Suprapubic skin (tissue), 4 donors: ENCODE data around the gene ABCC3. TPM values are rescaled to one million over a fixed set of nuclear protein-coding genes. Genes with fewer than 3 reads are reported as not detected.

Experiments used
- DNase-seq, 2 donors: peaks; one replicate each; pipeline ENCODE4 v3.0.0-alpha.2; 2019; ENCODE audit warnings: low spot score in 2 of 2
- H3K27ac ChIP-seq: fragments of 200-600 bp; sonication (generic); one replicate; pipeline ENCODE4 v1.5.1; 2019
- H3K27me3 ChIP-seq: fragments of 200-600 bp; sonication (generic); one replicate; pipeline ENCODE4 v1.5.1; 2019
- H3K36me3 ChIP-seq: fragments of 200-600 bp; sonication (generic); one replicate; pipeline ENCODE4 v1.5.1; 2019
- H3K4me1 ChIP-seq: fragments of 200-600 bp; sonication (generic); one replicate; pipeline ENCODE4 v1.5.1; 2019
- H3K4me3 ChIP-seq: fragments of 200-600 bp; sonication (generic); one replicate; pipeline ENCODE4 v1.5.1; 2019; ENCODE audit warnings: mild to moderate bottlenecking
- H3K9me3 ChIP-seq: fragments of 200-600 bp; sonication (generic); one replicate; pipeline ENCODE4 v1.5.1; 2019
- EP300 ChIP-seq: sonication (generic); formaldehyde crosslinking; IDR thresholded peaks from one replicate; pipeline ENCODE4 v1.6.1; 2017; ENCODE audit warnings: antibody characterized with exemption
- POLR2A ChIP-seq, 2 donors: fragments of 450-650 bp; IDR thresholded peaks; one replicate each; pipeline ENCODE4 v1.6.1; 2017; ENCODE audit warnings: antibody characterized with exemption in 2 of 2, mild to moderate bottlenecking in 2 of 2, moderate library complexity in 2 of 2
- POLR2AphosphoS5 ChIP-seq, 3 donors: sonication (generic); formaldehyde crosslinking; IDR thresholded peaks; one replicate each; pipeline ENCODE4 v1.6.1; 2017; ENCODE audit warnings: antibody characterized with exemption in 3 of 3
- WGBS: methylation state at CpG from one replicate; pipeline ENCODE4 v1.1.5; 2018; 5-methylcytosine and 5-hydroxymethylcytosine counted together
- total RNA-seq, 4 donors: library from RNA; depleted of rRNA; stranded (reverse); fragments of >200 nt; gene quantifications; one replicate each; pipeline ENCODE4 v1.1.0, GENCODE V29; 2016
- TF ChIP-seq, protein P1 (sequence below), 2 donors: fragments of 200-600 bp in 1 of 2; fragments of 450-650 bp in 1 of 2; sonication (generic) in 1 of 2; IDR thresholded peaks; one replicate each; pipeline ENCODE4 v1.5.1; 2016 to 2019; ENCODE audit warnings: antibody characterized with exemption in 2 of 2, mild to moderate bottlenecking in 1 of 2, moderate library complexity in 1 of 2

The ABCC3 gene
- total RNA-seq, 4 donors from 2014 or later: 31.7 to 113 (median 36.2) TPM

DNA sequence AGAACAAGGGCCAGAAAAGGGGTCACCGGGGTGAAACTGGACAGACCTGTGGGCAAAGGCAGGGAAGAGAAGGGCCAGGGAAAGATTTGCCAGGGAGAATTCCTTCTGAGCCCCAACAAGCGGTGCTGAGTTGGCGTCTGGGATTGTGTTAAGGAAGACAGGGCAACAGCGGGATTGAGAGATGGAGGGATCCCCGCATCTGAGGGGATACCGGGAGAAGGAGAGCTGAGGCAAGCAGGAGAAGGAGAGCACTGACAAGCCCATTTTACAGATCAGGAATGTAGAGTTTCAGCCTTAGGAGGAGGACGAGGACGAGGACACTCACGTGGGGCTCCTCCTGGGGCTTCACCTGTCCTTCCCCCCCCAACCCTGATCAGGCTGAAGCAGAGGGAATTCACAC is 998 bp upstream of the ABCC3 start:
- TF ChIP-seq POLR2A (IDR thresholded peaks at IDR 0.05) (no peak), EP300 (no peak), POLR2AphosphoS5 (IDR thresholded peaks at IDR 0.05) (no peak)
- TF ChIP-seq, protein P1, sequence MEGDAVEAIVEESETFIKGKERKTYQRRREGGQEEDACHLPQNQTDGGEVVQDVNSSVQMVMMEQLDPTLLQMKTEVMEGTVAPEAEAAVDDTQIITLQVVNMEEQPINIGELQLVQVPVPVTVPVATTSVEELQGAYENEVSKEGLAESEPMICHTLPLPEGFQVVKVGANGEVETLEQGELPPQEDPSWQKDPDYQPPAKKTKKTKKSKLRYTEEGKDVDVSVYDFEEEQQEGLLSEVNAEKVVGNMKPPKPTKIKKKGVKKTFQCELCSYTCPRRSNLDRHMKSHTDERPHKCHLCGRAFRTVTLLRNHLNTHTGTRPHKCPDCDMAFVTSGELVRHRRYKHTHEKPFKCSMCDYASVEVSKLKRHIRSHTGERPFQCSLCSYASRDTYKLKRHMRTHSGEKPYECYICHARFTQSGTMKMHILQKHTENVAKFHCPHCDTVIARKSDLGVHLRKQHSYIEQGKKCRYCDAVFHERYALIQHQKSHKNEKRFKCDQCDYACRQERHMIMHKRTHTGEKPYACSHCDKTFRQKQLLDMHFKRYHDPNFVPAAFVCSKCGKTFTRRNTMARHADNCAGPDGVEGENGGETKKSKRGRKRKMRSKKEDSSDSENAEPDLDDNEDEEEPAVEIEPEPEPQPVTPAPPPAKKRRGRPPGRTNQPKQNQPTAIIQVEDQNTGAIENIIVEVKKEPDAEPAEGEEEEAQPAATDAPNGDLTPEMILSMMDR (IDR thresholded peaks at IDR 0.05): no peak
- Histone ChIP-seq H3K4me1 (peaks cover 25% of the 10 kb centered on the region), H3K4me3 (no peak overlapping the region), H3K9me3 (no peaks in the 10 kb centered on the region), H3K27ac (no peak overlapping the region), H3K36me3 (no peaks in the 10 kb centered on the region), H3K27me3 (peaks cover 4% of the 10 kb centered on the region)
- 91% methylated on average over 9 of the region's 9 CpGs for WGBS
- no peak for DNase-seq

DNA sequence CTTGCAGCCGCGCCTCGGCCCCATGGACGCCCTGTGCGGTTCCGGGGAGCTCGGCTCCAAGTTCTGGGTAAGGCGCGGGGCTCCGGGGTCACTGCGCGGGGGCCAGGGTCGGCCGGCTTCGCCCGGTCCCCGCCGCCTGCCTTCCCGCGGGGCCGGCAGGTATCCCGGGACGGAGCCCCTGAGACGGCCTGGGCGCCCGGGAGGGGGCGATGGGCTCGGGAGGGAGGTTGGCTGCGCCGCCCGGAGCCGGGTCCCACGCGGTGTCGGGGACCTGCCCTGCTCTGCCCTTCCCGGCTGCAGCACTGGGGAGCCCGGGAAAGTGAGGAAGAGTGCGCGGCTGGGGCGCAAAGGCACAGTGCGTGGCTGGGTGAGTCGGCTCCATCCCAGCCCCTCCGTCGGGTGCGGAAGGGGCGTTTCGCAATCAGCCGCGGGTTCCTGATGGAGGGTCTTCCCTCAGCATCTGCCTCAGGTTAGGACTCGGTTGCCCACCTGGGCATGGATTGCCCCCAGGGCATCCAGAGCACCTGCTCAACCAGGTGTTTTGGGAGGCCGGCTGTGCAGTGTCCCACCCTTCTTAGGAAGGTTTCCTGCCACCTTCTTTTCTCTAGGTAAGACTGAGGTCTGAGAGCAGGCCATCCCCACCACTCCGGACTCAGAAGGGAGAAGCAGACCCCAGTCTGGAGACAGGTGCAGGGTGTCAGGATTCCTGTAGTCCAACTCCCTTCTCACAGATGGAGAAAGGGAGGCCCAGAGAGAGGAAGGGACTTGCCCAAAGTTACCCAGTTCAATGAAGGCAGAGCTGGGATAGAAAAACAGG is 442 bp downstream of the ABCC3 start:
- Histone ChIP-seq H3K36me3 (no peaks in the 10 kb centered on the region), H3K4me1 (peaks cover 40% of the 10 kb centered on the region), H3K27me3 (no peaks in the 10 kb centered on the region), H3K4me3 (peak overlapping the region; percentile 56), H3K9me3 (no peaks in the 10 kb centered on the region), H3K27ac (no peak overlapping the region)
- TF ChIP-seq, protein P1 (IDR thresholded peaks at IDR 0.05): no peak
- TF ChIP-seq EP300 (no peak), POLR2A (IDR thresholded peaks at IDR 0.05) (no peak), POLR2AphosphoS5 (IDR thresholded peaks at IDR 0.05) (no peak)
- WGBS: 71% methylated on average over 1 of the region's 52 CpGs
- no peak for DNase-seq

DNA sequence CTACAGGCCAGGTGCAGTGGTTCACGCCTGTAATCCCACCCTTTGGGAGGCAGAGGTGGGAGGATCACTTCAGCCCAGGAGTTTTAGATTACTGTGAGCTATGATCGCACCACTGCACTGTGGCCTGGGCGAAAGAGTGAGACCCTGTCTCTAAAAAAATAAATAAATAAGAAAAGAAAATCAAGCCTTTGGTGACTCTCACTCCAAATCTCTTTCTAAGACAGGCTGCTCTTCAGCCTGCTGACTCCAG is 976 bp downstream of the ABCC3 start:
- no peak for DNase-seq
- Histone ChIP-seq H3K27ac (no peak overlapping the region), H3K9me3 (no peaks in the 10 kb centered on the region), H3K4me1 (peaks cover 45% of the 10 kb centered on the region), H3K36me3 (no peaks in the 10 kb centered on the region), H3K27me3 (no peaks in the 10 kb centered on the region), H3K4me3 (peak overlapping the region; percentile 56)
- 47% methylated on average over 3 of the region's 3 CpGs for WGBS
- TF ChIP-seq, protein P1 (IDR thresholded peaks at IDR 0.05): no peak
- TF ChIP-seq POLR2AphosphoS5 (IDR thresholded peaks at IDR 0.05) (no peak), POLR2A (IDR thresholded peaks at IDR 0.05) (no peak), EP300 (no peak)

DNA sequence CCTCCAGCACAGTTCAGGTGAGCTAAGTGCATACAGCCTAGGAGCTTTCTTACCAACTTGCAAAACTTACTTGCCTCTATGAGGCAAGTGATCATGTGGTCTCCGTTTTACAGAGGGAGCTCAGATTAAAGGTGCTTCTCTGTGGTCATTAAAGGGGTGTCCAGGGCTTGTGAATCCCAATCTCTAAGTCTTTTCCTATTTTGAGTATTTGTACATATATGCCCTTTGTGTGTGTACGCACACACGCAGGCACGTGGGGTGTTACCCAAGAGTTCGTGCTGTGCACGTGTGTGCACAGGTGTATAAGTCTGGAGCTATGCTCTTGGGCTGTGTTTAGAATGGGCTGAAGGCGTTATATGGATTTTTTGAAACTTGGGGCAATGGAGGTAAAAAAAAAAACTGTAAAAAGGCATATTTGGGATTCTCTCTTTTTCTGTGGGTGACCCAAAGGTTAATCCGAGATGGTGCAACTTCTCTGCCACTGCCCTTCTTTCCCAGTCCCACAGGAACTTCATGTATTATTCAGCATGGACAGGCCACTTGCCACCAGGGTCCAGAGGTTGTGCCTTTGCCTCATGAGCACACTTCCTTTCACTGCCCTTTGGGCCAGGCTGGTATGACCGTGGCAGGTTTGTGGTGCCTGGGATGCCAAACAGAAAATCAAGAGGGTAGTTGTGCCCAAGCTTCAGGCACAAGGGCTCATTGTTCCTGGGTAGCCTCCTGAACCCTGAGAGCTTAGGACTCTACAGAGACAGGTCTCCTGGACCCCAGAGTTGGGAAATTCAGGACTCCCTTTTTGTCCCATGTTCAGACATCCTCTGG is 1.5 kb downstream of the ABCC3 start:
- no peaks in the 10 kb centered on the region for H3K27me3 ChIP-seq
- H3K36me3 ChIP-seq: no peaks in the 10 kb centered on the region
- no peak overlapping the region for H3K4me3 ChIP-seq
- no peak for DNase-seq
- WGBS: 93% methylated on average over 9 of the region's 9 CpGs
- no peaks in the 10 kb centered on the region for H3K9me3 ChIP-seq
- H3K27ac ChIP-seq: no peak overlapping the region
- peaks cover 51% of the 10 kb centered on the region for H3K4me1 ChIP-seq
- TF ChIP-seq POLR2AphosphoS5 (IDR thresholded peaks at IDR 0.05): no peak
- TF ChIP-seq, protein P1 (IDR thresholded peaks at IDR 0.05): no peak

DNA sequence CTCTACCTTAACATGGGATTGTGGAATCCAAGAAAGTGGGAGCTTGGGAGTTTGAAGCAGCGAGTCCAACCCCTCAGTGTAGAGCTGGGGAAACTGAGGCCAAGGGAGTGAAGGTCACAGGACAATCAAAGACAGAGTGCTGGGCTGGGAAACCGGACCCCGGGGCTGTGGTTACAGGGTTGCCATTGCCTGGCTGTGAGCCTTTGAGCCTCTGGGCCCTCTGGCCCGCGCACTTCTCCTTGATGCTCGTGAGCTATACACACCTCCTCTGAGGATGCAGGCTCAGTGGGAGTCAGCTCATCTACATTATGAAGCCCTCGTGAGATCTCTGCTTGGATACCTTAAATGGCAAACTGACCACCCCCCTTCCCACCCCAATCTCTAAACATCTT is 2.1 kb downstream of the ABCC3 start:
- no peaks in the 10 kb centered on the region for H3K36me3 ChIP-seq
- TF ChIP-seq POLR2A (IDR thresholded peaks at IDR 0.05): no peak
- no peak for TF ChIP-seq EP300
- TF ChIP-seq POLR2AphosphoS5 (IDR thresholded peaks at IDR 0.05): no peak
- no peak overlapping the region for H3K4me3 ChIP-seq
- H3K4me1 ChIP-seq: peaks cover 57% of the 10 kb centered on the region
- no peak for DNase-seq
- 91% methylated on average over 7 of the region's 7 CpGs for WGBS
- H3K27me3 ChIP-seq: no peaks in the 10 kb centered on the region
- no peak overlapping the region for H3K27ac ChIP-seq
- H3K9me3 ChIP-seq: no peaks in the 10 kb centered on the region
